ENCODE results near the gene FZD7.

FZD7 gene

GRCh38 chr2:202002381-202002780 is 31.3 kb upstream of the FZD7 start:
- H3K27me3 Mint-ChIP-seq (ENCODE audit: low read depth), result no peaks in the 10 kb centered on the region
- no peaks in the 10 kb centered on the region for H3K36me3 Mint-ChIP-seq (ENCODE audit: low read depth)
- no peaks in the 10 kb centered on the region for H3K9me3 Mint-ChIP-seq
- no peak overlapping the region for H3K27ac Mint-ChIP-seq
- H3K4me1 Mint-ChIP-seq (ENCODE audit: low read depth), result no peaks in the 10 kb centered on the region
- DNase-seq (ENCODE audit: low spot score), result no peak
- H3K4me3 Mint-ChIP-seq, result no peak overlapping the region

GRCh38 chr2:202005272-202005887 is 28.3 kb upstream of the FZD7 start:
- Mint-ChIP-seq H3K36me3 (ENCODE audit: low read depth) (no peaks in the 10 kb centered on the region), H3K9me3 (no peaks in the 10 kb centered on the region), H3K4me3 (no peak overlapping the region), H3K27ac (no peak overlapping the region), H3K4me1 (ENCODE audit: low read depth) (no peaks in the 10 kb centered on the region), H3K27me3 (ENCODE audit: low read depth) (peaks cover 2% of the 10 kb centered on the region)
- no peak for DNase-seq (ENCODE audit: low spot score)

- Mint-ChIP-seq H3K36me3 (ENCODE audit: low read depth) (no peaks in the 10 kb centered on the region), H3K9me3 (no peaks in the 10 kb centered on the region), H3K4me3 (no peak overlapping the region), H3K27ac (no peak overlapping the region), H3K27me3 (ENCODE audit: low read depth) (peaks cover 2% of the 10 kb centered on the region), H3K4me1 (ENCODE audit: low read depth) (no peaks in the 10 kb centered on the region)
- DNase-seq (ENCODE audit: low spot score), result no peak
These were observed 27.4 kb upstream of the FZD7 start for GRCh38 chr2:202006301-202006700.

GRCh38 chr2:202007015-202007982 is 26.4 kb upstream of the FZD7 start:
- Mint-ChIP-seq H3K27ac (no peak overlapping the region), H3K27me3 (ENCODE audit: low read depth) (peaks cover 6% of the 10 kb centered on the region), H3K9me3 (no peaks in the 10 kb centered on the region), H3K4me3 (no peak overlapping the region), H3K36me3 (ENCODE audit: low read depth) (no peaks in the 10 kb centered on the region), H3K4me1 (ENCODE audit: low read depth) (no peaks in the 10 kb centered on the region)
- no peak for DNase-seq (ENCODE audit: low spot score)

GRCh38 chr2:202007983-202008354 is 25.7 kb upstream of the FZD7 start:
- Mint-ChIP-seq H3K27ac (no peak overlapping the region), H3K36me3 (ENCODE audit: low read depth) (no peaks in the 10 kb centered on the region), H3K4me1 (ENCODE audit: low read depth) (no peaks in the 10 kb centered on the region), H3K9me3 (no peaks in the 10 kb centered on the region), H3K4me3 (no peak overlapping the region), H3K27me3 (ENCODE audit: low read depth) (peaks cover 12% of the 10 kb centered on the region)
- DNase-seq (ENCODE audit: low spot score), result no peak

GRCh38 chr2:202009019-202009481 is 24.6 kb upstream of the FZD7 start:
- Mint-ChIP-seq H3K36me3 (ENCODE audit: low read depth) (no peaks in the 10 kb centered on the region), H3K4me1 (ENCODE audit: low read depth) (no peaks in the 10 kb centered on the region), H3K27me3 (ENCODE audit: low read depth) (peaks cover 18% of the 10 kb centered on the region), H3K9me3 (no peaks in the 10 kb centered on the region), H3K4me3 (no peak overlapping the region), H3K27ac (no peak overlapping the region)
- no peak for DNase-seq (ENCODE audit: low spot score)

- Mint-ChIP-seq H3K27me3 (ENCODE audit: low read depth) (peaks cover 20% of the 10 kb centered on the region), H3K9me3 (no peaks in the 10 kb centered on the region), H3K36me3 (ENCODE audit: low read depth) (no peaks in the 10 kb centered on the region), H3K4me3 (no peak overlapping the region), H3K4me1 (ENCODE audit: low read depth) (no peaks in the 10 kb centered on the region), H3K27ac (no peak overlapping the region)
- DNase-seq (ENCODE audit: low spot score), result no peak
These were observed 24.1 kb upstream of the FZD7 start for GRCh38 chr2:202009581-202009980.

GRCh38 chr2:202014318-202014717 is 19.3 kb upstream of the FZD7 start:
- no peaks in the 10 kb centered on the region for H3K36me3 Mint-ChIP-seq (ENCODE audit: low read depth)
- H3K9me3 Mint-ChIP-seq, result no peaks in the 10 kb centered on the region
- no peak for DNase-seq (ENCODE audit: low spot score)
- no peak overlapping the region for H3K27ac Mint-ChIP-seq
- H3K27me3 Mint-ChIP-seq (ENCODE audit: low read depth), result peaks cover 26% of the 10 kb centered on the region
- H3K4me1 Mint-ChIP-seq (ENCODE audit: low read depth), result no peaks in the 10 kb centered on the region
- H3K4me3 Mint-ChIP-seq, result no peak overlapping the region

- H3K27me3 Mint-ChIP-seq (ENCODE audit: low read depth), result peaks cover 26% of the 10 kb centered on the region
- H3K4me3 Mint-ChIP-seq, result no peak overlapping the region
- H3K36me3 Mint-ChIP-seq (ENCODE audit: low read depth), result no peaks in the 10 kb centered on the region
- H3K9me3 Mint-ChIP-seq, result no peaks in the 10 kb centered on the region
- H3K27ac Mint-ChIP-seq, result no peak overlapping the region
- H3K4me1 Mint-ChIP-seq (ENCODE audit: low read depth), result no peaks in the 10 kb centered on the region
- DNase-seq (ENCODE audit: low spot score), result no peak
These were observed 18.9 kb upstream of the FZD7 start for GRCh38 chr2:202014759-202015211.

- Mint-ChIP-seq H3K36me3 (ENCODE audit: low read depth) (no peaks in the 10 kb centered on the region), H3K4me3 (no peak overlapping the region), H3K27me3 (ENCODE audit: low read depth) (peaks cover 26% of the 10 kb centered on the region), H3K9me3 (no peaks in the 10 kb centered on the region), H3K27ac (no peak overlapping the region), H3K4me1 (ENCODE audit: low read depth) (no peaks in the 10 kb centered on the region)
- DNase-seq (ENCODE audit: low spot score), result no peak
These were observed 18.2 kb upstream of the FZD7 start for GRCh38 chr2:202015471-202015870.

- H3K27ac Mint-ChIP-seq, result no peak overlapping the region
- H3K36me3 Mint-ChIP-seq (ENCODE audit: low read depth), result no peaks in the 10 kb centered on the region
- no peak overlapping the region for H3K4me3 Mint-ChIP-seq
- H3K27me3 Mint-ChIP-seq (ENCODE audit: low read depth), result peaks cover 26% of the 10 kb centered on the region
- DNase-seq (ENCODE audit: low spot score), result no peak
- no peaks in the 10 kb centered on the region for H3K9me3 Mint-ChIP-seq
- H3K4me1 Mint-ChIP-seq (ENCODE audit: low read depth), result no peaks in the 10 kb centered on the region
These were observed 17.0 kb upstream of the FZD7 start for GRCh38 chr2:202016579-202017227.

GRCh38 chr2:202017940-202018339 is 15.7 kb upstream of the FZD7 start:
- H3K27me3 Mint-ChIP-seq (ENCODE audit: low read depth), result peaks cover 17% of the 10 kb centered on the region
- no peak overlapping the region for H3K27ac Mint-ChIP-seq

GRCh38 chr2:202018950-202019349 is 14.7 kb upstream of the FZD7 start:
- no peaks in the 10 kb centered on the region for H3K36me3 Mint-ChIP-seq (ENCODE audit: low read depth)
- no peaks in the 10 kb centered on the region for H3K4me1 Mint-ChIP-seq (ENCODE audit: low read depth)
- peaks cover 15% of the 10 kb centered on the region for H3K27me3 Mint-ChIP-seq (ENCODE audit: low read depth)
- DNase-seq (ENCODE audit: low spot score), result no peak
- H3K4me3 Mint-ChIP-seq, result no peak overlapping the region
- H3K27ac Mint-ChIP-seq, result no peak overlapping the region
- H3K9me3 Mint-ChIP-seq, result no peaks in the 10 kb centered on the region

More at GRCh38 chr2:202017940-202018339, 15.7 kb upstream of the FZD7 start:
- no peak for DNase-seq (ENCODE audit: low spot score)
- no peaks in the 10 kb centered on the region for H3K36me3 Mint-ChIP-seq (ENCODE audit: low read depth)
- no peaks in the 10 kb centered on the region for H3K9me3 Mint-ChIP-seq
- no peaks in the 10 kb centered on the region for H3K4me1 Mint-ChIP-seq (ENCODE audit: low read depth)
- H3K4me3 Mint-ChIP-seq, result no peak overlapping the region

Measured in T-helper 2 cell treated with Interferon-gamma antibody and Interleukin-4, amounts not matched to agents 5 μg/mL and 100 μg/mL, for 36 hours (primary cell).